Measurements from ENCODE around the gene KLF15.

KLF15 gene

GRCh38 chr3:126353694-126354321 is 3.4 kb downstream of the KLF15 start:
- H3K27me3 ChIP-seq (ENCODE audit: insufficient read depth, low read depth, severe bottlenecking): no peaks in the 10 kb centered on the region
- TF ChIP-seq, protein P1, sequence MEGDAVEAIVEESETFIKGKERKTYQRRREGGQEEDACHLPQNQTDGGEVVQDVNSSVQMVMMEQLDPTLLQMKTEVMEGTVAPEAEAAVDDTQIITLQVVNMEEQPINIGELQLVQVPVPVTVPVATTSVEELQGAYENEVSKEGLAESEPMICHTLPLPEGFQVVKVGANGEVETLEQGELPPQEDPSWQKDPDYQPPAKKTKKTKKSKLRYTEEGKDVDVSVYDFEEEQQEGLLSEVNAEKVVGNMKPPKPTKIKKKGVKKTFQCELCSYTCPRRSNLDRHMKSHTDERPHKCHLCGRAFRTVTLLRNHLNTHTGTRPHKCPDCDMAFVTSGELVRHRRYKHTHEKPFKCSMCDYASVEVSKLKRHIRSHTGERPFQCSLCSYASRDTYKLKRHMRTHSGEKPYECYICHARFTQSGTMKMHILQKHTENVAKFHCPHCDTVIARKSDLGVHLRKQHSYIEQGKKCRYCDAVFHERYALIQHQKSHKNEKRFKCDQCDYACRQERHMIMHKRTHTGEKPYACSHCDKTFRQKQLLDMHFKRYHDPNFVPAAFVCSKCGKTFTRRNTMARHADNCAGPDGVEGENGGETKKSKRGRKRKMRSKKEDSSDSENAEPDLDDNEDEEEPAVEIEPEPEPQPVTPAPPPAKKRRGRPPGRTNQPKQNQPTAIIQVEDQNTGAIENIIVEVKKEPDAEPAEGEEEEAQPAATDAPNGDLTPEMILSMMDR (IDR thresholded peaks at IDR 0.05; ENCODE audit: low read depth, low read length): no peak
- no peaks in the 10 kb centered on the region for H3K36me3 ChIP-seq
- no peak overlapping the region for H3K4me3 ChIP-seq (ENCODE audit: low read depth, low read length)
- no peak for DNase-seq
- no peak overlapping the region for H3K27ac ChIP-seq
- no peaks in the 10 kb centered on the region for H3K9me3 ChIP-seq (ENCODE audit: severe bottlenecking)

GRCh38 chr3:126352476-126353454 is 4.4 kb downstream of the KLF15 start:
- Histone ChIP-seq H3K27me3 (ENCODE audit: insufficient read depth, low read depth, severe bottlenecking) (no peaks in the 10 kb centered on the region), H3K27ac (no peak overlapping the region), H3K36me3 (no peaks in the 10 kb centered on the region), H3K9me3 (ENCODE audit: severe bottlenecking) (no peaks in the 10 kb centered on the region), H3K4me3 (ENCODE audit: low read depth, low read length) (no peak overlapping the region)
- TF ChIP-seq, protein P1 (IDR thresholded peaks at IDR 0.05; ENCODE audit: low read depth, low read length): no peak
- DNase-seq: peak; percentile 0

DNA sequence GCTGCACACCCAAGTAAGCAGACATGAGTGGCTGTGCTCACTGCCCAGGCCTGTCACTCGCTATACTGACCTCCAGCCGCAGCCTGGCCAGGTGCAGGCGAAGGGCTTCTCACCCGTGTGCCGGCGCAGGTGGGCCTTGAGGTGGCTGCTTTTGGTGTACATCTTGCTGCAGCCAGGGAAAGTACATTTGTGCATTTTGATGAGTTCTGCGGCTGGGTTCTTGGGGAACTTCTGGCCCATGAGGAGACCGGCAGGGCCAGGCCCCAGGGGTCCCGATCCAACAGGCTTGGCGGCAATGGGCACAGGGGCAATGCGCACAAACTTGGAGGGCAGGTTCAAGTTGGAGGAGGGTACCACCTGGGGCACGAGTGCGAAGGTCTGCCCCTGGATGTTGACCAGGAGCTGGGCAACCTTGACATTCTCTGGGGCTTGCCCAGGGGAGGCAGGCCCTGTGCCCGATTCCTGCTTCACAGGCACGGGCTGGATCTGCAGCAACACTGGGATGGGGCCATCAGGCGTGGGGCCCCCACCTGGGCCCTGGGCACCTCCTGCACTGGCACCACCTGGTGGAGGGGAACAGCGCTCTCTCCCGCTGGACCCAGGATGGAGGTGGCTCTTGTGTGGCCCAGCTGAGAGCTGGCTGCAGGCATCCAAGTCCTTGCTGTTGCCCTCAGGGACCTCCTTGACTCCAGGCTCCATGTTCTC is 5.3 kb downstream of the KLF15 start:
- Histone ChIP-seq H3K27ac (no peak overlapping the region), H3K27me3 (ENCODE audit: insufficient read depth, low read depth, severe bottlenecking) (no peaks in the 10 kb centered on the region), H3K9me3 (ENCODE audit: severe bottlenecking) (no peaks in the 10 kb centered on the region), H3K36me3 (no peaks in the 10 kb centered on the region), H3K4me3 (ENCODE audit: low read depth, low read length) (no peak overlapping the region)
- TF ChIP-seq, protein P1 (IDR thresholded peaks at IDR 0.05; ENCODE audit: low read depth, low read length): peak; percentile 41
- DNase-seq: peak; percentile 2

GRCh38 chr3:126351086-126351770 is 6.0 kb downstream of the KLF15 start:
- TF ChIP-seq, protein P1 (IDR thresholded peaks at IDR 0.05; ENCODE audit: low read depth, low read length): no peak
- no peaks in the 10 kb centered on the region for H3K36me3 ChIP-seq
- H3K27ac ChIP-seq: no peak overlapping the region
- peak; percentile 5 for DNase-seq
- H3K27me3 ChIP-seq (ENCODE audit: insufficient read depth, low read depth, severe bottlenecking): no peaks in the 10 kb centered on the region
- no peaks in the 10 kb centered on the region for H3K9me3 ChIP-seq (ENCODE audit: severe bottlenecking)
- H3K4me3 ChIP-seq (ENCODE audit: low read depth, low read length): no peak overlapping the region

GRCh38 chr3:126350502-126351085 is 6.6 kb downstream of the KLF15 start:
- Histone ChIP-seq H3K36me3 (no peaks in the 10 kb centered on the region), H3K27ac (no peak overlapping the region), H3K9me3 (ENCODE audit: severe bottlenecking) (no peaks in the 10 kb centered on the region), H3K4me3 (ENCODE audit: low read depth, low read length) (no peak overlapping the region), H3K27me3 (ENCODE audit: insufficient read depth, low read depth, severe bottlenecking) (no peaks in the 10 kb centered on the region)
- DNase-seq: peak; percentile 4
- TF ChIP-seq, protein P1 (IDR thresholded peaks at IDR 0.05; ENCODE audit: low read depth, low read length): no peak
